ENCODE data around the gene KIAA1217. TPM values are rescaled to one million over a fixed set of nuclear protein-coding genes. Genes with fewer than 3 reads are reported as not detected.

KIAA1217 gene
- total RNA-seq, 1 experiment from 2014 or later: 18.6 TPM

- TF ChIP-seq, protein P1, sequence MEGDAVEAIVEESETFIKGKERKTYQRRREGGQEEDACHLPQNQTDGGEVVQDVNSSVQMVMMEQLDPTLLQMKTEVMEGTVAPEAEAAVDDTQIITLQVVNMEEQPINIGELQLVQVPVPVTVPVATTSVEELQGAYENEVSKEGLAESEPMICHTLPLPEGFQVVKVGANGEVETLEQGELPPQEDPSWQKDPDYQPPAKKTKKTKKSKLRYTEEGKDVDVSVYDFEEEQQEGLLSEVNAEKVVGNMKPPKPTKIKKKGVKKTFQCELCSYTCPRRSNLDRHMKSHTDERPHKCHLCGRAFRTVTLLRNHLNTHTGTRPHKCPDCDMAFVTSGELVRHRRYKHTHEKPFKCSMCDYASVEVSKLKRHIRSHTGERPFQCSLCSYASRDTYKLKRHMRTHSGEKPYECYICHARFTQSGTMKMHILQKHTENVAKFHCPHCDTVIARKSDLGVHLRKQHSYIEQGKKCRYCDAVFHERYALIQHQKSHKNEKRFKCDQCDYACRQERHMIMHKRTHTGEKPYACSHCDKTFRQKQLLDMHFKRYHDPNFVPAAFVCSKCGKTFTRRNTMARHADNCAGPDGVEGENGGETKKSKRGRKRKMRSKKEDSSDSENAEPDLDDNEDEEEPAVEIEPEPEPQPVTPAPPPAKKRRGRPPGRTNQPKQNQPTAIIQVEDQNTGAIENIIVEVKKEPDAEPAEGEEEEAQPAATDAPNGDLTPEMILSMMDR (conservative IDR thresholded peaks at IDR 0.05): no peak
- Histone ChIP-seq H4K91ac (ENCODE audit: insufficient read length, low read depth, low read length) (no peak overlapping the region), H2AFZ (ENCODE audit: low read length) (no peak overlapping the region), H3K23ac (ENCODE audit: insufficient read length, low read depth, low read length) (no peak overlapping the region), H3K18ac (ENCODE audit: insufficient read length, low read depth, low read length) (no peak overlapping the region), H4K5ac (ENCODE audit: insufficient read length, low read depth, low read length) (no peak overlapping the region), H2BK15ac (ENCODE audit: low read depth, low read length) (no peak overlapping the region), H3K9me3 (ENCODE audit: control insufficient read depth, low read depth, low read length) (no peaks in the 10 kb centered on the region), H2BK5ac (ENCODE audit: insufficient read length, low read length) (no peak overlapping the region), H3K4me1 (ENCODE audit: insufficient read depth, low read length) (no peaks in the 10 kb centered on the region), H3K79me2 (ENCODE audit: insufficient read depth, low read length) (no peaks in the 10 kb centered on the region), H2AK5ac (ENCODE audit: insufficient read length, low read length) (no peak overlapping the region), H3K27me3 (ENCODE audit: insufficient read depth, low read length) (no peaks in the 10 kb centered on the region), H3K9ac (ENCODE audit: extremely low read depth, insufficient read length, low read length) (no peak overlapping the region), H3K4ac (ENCODE audit: low read depth, low read length) (no peak overlapping the region), H2BK12ac (ENCODE audit: insufficient read length, low read depth, low read length) (no peak overlapping the region), H3K56ac (ENCODE audit: insufficient read length, low read depth, low read length) (no peak overlapping the region), H2BK20ac (ENCODE audit: low read depth, low read length, poor library complexity, severe bottlenecking) (no peak overlapping the region), H3K4me2 (ENCODE audit: insufficient read depth, insufficient read length, low read length) (no peak overlapping the region), H3T11ph (ENCODE audit: low read length) (no peak overlapping the region), H3K27ac (ENCODE audit: insufficient read length, low read depth, low read length) (no peak overlapping the region), H3K79me1 (ENCODE audit: insufficient read depth, low read depth, low read length, poor library complexity, severe bottlenecking) (no peaks in the 10 kb centered on the region), H4K20me1 (ENCODE audit: control insufficient read depth, insufficient read depth, insufficient read length) (no peaks in the 10 kb centered on the region), H3K14ac (ENCODE audit: insufficient read depth, low read length) (no peak overlapping the region), H4K8ac (replicated peaks; ENCODE audit: insufficient read length, low read depth, low read length) (no peak overlapping the region), H2BK120ac (ENCODE audit: low read depth, low read length, poor library complexity, severe bottlenecking) (no peak overlapping the region), H3K23me2 (ENCODE audit: insufficient read length, low read depth, low read length, poor library complexity, severe bottlenecking) (no peaks in the 10 kb centered on the region)
- peaks cover 0 to 3% of the 10 kb centered on the region in 2 experiments; a peak in 1 of 5 replicates for H3K9me3 Mint-ChIP-seq
- H3K36me3 Mint-ChIP-seq (ENCODE audit: insufficient read depth in 1 of 3, low read depth in 3 of 3): no peaks in the 10 kb centered on the region
- H3K4me3 Mint-ChIP-seq: no peak overlapping the region
- no CpG with 5 or more reads among the region's 2 CpGs for WGBS (ENCODE audit: extremely low coverage, insufficient read length, low lambda C conversion rate)
- no peaks in the 10 kb centered on the region for H3K4me1 Mint-ChIP-seq
- DNase-seq: no peak
- no peak overlapping the region for H3K27ac Mint-ChIP-seq
- H3K27me3 Mint-ChIP-seq (ENCODE audit: low read depth): no peaks in the 10 kb centered on the region; the same call in 1 of the 2 replicates
Observed at GRCh38 chr10:24163485-24163884, 45.5 kb upstream of the KIAA1217 start.

Data from H9 (cell line).